HG03045 (cell line): ENCODE data around the gene PCDHGA9.
A peak's percentile ranks its signal among the peaks of the same experiment; 100 is the strongest.
"Not testable (repeated sequence)": the region's sequence is repeated elsewhere in the genome, so short reads cannot be mapped to it uniquely, and the experiment has no call there.

ENCODE experiments used
- ATAC-seq: cut with Tn5 transposase; IDR thresholded peaks from one replicate; pipeline ENCODE4 v1.9.1; 2021; ENCODE audit warnings: mild to moderate bottlenecking, moderate library complexity; ENCODE audit not compliant: unreplicated experiment

The PCDHGA9 gene

GRCh38 chr5:141413540-141414069 lies 11.0 kb downstream of the PCDHGA9 start:
- ATAC-seq: no peak

- ATAC-seq: not testable (repeated sequence)
These were observed 12.1 kb downstream of the PCDHGA9 start for GRCh38 chr5:141414548-141415274.

GRCh38 chr5:141415275-141415618 lies 12.7 kb downstream of the PCDHGA9 start:
- not testable (repeated sequence) for ATAC-seq

GRCh38 chr5:141417494-141418172 lies 15.1 kb downstream of the PCDHGA9 start, which contains the start of gene PCDHGB7:
Gene PCDHGB7, plus strand, starts transcription at chr5:141417677. Its CDS starts 183 bp downstream, at chr5:141417860.
- ATAC-seq: peak; percentile 83

- ATAC-seq: no peak
These were observed 16.7 kb downstream of the PCDHGA9 start for GRCh38 chr5:141419074-141419880.

GRCh38 chr5:141420855-141421488 lies 18.4 kb downstream of the PCDHGA9 start, which contains the start of gene PCDHGA11:
Gene PCDHGA11, plus strand, starts transcription at chr5:141421051. Its CDS starts 177 bp downstream, at chr5:141421228.
- ATAC-seq: peak; percentile 39

GRCh38 chr5:141421489-141421855 lies 18.9 kb downstream of the PCDHGA9 start:
- ATAC-seq: no peak

- no peak for ATAC-seq
These were observed 20.2 kb downstream of the PCDHGA9 start for GRCh38 chr5:141422742-141423291.

- no peak for ATAC-seq
These were observed 25.3 kb downstream of the PCDHGA9 start for GRCh38 chr5:141427783-141428426.

GRCh38 chr5:141430332-141431113 lies 27.9 kb downstream of the PCDHGA9 start, which contains the start of gene PCDHGA12:
Gene PCDHGA12, plus strand, starts transcription at chr5:141430507. Its CDS starts 253 bp downstream, at chr5:141430760.
- peak; percentile 73 for ATAC-seq

- ATAC-seq: no peak
These were observed 28.7 kb downstream of the PCDHGA9 start for GRCh38 chr5:141431286-141431685.

- ATAC-seq: not testable (repeated sequence)
These were observed 29.7 kb downstream of the PCDHGA9 start for GRCh38 chr5:141432308-141432707.

- ATAC-seq: not testable (repeated sequence)
These were observed 30.1 kb downstream of the PCDHGA9 start for GRCh38 chr5:141432726-141433125.

GRCh38 chr5:141434006-141434405 lies 31.4 kb downstream of the PCDHGA9 start:
- no peak for ATAC-seq

GRCh38 chr5:141437221-141437620 lies 34.6 kb downstream of the PCDHGA9 start:
- no peak for ATAC-seq

GRCh38 chr5:141439411-141440141 lies 37.0 kb downstream of the PCDHGA9 start:
- ATAC-seq: no peak

- no peak for ATAC-seq
These were observed 37.8 kb downstream of the PCDHGA9 start for GRCh38 chr5:141440341-141440740.

GRCh38 chr5:141441571-141442170 lies 39.1 kb downstream of the PCDHGA9 start:
- ATAC-seq: no peak
